HEK293 (cell line): ENCODE data around the gene MMP24OS.

ENCODE experiments used
- CTCF ChIP-seq: fragments of 450-650 bp; formaldehyde crosslinking; IDR thresholded peaks from 2 replicates; pipeline ENCODE4 v1.5.1; 2016; ENCODE audit warnings: missing biosample characterization, missing genetic modification characterization
- ZNF514 ChIP-seq: fragments of 450-650 bp; formaldehyde crosslinking; IDR thresholded peaks from 2 replicates; pipeline ENCODE4 v1.5.1; 2016; ENCODE audit warnings: missing biosample characterization, missing genetic modification characterization
- ZNF629 ChIP-seq: fragments of 450-650 bp; formaldehyde crosslinking; IDR thresholded peaks from 2 replicates; pipeline ENCODE4 v1.5.1; 2017; ENCODE audit warnings: missing biosample characterization, missing genetic modification characterization

GRCh38 chr20:35270021-35270902 lies 7.7 kb downstream of the MMP24OS start:
- TF ChIP-seq CTCF (tag by site-specific recombination) (no peak), ZNF629 (no peak), ZNF514 (tag by site-specific recombination) (no peak)
